ENCODE measurements around the gene RNU1-2. TPM values are rescaled to one million over a fixed set of nuclear protein-coding genes. Genes with fewer than 3 reads are reported as not detected.
"Not testable (repeated sequence)": the region's sequence is repeated elsewhere in the genome, so short reads cannot be mapped to it uniquely, and the experiment has no call there.

The RNU1-2 gene
- total RNA-seq, 3 donors from 2014 or later = 1,321 to 1,622 (median 1,616) TPM

DNA sequence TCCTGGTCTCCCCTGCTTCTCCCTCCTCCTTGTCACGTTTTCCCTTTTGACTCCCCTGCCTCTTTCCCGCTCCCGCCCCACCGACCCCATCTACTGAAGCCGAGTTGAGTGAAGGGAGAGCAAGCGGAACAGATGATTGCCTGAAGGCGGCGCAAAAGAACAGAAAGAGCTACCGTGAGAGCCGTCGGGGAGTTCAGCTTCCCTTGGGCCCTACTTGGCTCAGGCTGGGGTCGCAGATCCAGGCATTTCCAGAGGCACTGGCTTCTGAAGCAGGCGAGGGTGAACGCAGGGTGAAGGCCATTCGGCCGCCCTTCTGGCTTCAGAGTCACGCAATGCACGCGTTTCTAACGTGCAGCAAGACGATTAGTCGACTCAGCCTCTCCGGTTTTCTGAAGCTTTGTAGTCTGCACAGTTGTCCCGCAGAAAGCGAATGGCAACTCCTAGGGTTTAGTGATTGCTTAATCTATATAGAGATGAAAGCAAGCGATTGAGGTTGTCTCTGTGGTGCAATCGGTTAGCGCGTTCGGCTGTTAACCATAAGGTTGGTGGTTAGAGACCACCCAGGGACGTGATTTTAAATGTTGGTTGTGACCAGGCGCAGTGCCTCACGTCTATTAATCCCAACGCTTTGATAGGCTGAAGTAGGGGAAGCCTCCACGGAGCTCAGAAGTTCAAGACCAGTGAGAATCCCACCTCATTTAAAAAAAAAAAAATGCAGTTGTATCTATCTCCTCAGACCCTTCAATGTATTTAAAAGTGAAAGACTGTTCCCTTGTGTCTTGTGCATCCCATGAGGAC is 20.6 kb upstream of the RNU1-2 start:
- H3K4me3 Mint-ChIP-seq; DNase-seq; ATAC-seq; H3K9me3 Mint-ChIP-seq; H3K4me1 Mint-ChIP-seq (ENCODE audit: low read depth); H3K36me3 Mint-ChIP-seq (ENCODE audit: insufficient read depth): not testable (repeated sequence)
- H3K27me3 Mint-ChIP-seq (ENCODE audit: low read depth) = peaks cover 53% of the 10 kb centered on the region

DNA sequence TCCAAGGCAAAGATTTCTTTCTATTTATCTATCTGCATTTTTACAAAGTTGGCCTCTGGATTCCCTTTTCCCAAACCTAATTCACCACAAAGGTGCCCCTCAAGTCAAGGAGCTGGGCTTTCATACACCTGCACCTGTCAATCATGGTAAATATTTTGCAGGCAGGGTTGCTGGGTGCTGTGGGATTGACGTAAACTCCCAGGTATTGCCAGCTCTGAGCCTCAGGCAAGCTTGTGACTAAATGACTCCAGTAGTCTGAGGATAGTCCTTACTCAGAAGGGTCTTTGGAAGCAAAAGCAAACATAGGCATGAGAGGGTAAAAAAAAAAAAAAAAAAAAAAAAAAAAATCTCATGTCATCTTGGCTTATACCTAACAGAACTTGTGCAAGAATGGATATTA is 14.0 kb upstream of the RNU1-2 start:
- ATAC-seq; H3K4me1 Mint-ChIP-seq (ENCODE audit: low read depth); H3K4me3 Mint-ChIP-seq; H3K36me3 Mint-ChIP-seq (ENCODE audit: insufficient read depth); H3K9me3 Mint-ChIP-seq; DNase-seq: not testable (repeated sequence)
- peaks cover 48% of the 10 kb centered on the region for H3K27me3 Mint-ChIP-seq (ENCODE audit: low read depth)

DNA sequence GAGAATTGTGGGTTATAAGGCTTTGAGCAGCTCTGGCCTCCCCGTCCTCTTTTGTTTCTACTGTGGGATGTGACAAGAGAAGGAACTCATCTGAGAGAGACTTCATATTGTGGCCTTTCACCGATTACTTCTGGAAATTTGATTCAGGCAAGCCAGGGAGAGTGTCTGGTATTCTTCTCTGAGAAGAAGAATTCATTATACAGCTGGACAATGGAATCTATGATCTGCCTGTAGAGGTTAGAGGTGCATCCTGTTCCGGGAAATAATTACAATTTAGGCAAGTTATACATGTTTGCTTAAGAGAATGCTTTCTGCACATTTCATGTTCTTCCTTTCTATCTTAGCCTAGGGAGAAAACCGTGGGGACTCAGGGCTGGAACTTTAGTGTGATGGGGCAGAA is 12.8 kb upstream of the RNU1-2 start:
- H3K4me3 Mint-ChIP-seq = no peak overlapping the region
- peaks cover 39% of the 10 kb centered on the region for H3K27me3 Mint-ChIP-seq (ENCODE audit: low read depth)
- ATAC-seq (no peak), DNase-seq (no peak)
- no peaks in the 10 kb centered on the region for H3K4me1 Mint-ChIP-seq (ENCODE audit: low read depth)
- no peaks in the 10 kb centered on the region for H3K9me3 Mint-ChIP-seq
- H3K36me3 Mint-ChIP-seq (ENCODE audit: insufficient read depth) = no peaks in the 10 kb centered on the region

DNA sequence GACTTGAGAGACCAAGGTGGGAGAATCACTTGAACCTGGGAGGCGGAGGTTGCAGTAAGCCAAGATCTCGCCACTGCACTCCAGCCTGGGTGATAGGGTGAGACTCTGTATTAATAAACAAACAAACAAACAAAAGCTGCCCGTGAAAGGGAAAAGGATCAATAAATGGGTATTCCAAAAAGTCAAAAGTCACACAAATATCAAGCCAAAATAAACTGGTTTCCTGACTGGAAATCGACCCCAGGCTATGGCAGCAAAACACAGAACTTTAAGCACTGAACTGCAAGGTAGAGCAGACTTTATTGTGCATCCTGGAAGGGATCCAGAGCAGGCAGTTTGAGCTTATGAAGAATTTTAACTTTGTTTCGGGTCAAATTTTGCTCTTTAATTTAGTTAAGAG is 11.3 kb upstream of the RNU1-2 start:
- DNase-seq; H3K36me3 Mint-ChIP-seq (ENCODE audit: insufficient read depth); ATAC-seq; H3K4me3 Mint-ChIP-seq; H3K9me3 Mint-ChIP-seq: not testable (repeated sequence)
- H3K4me1 Mint-ChIP-seq (ENCODE audit: low read depth) = peaks cover 14% of the 10 kb centered on the region
- peaks cover 33% of the 10 kb centered on the region for H3K27me3 Mint-ChIP-seq (ENCODE audit: low read depth)

DNA sequence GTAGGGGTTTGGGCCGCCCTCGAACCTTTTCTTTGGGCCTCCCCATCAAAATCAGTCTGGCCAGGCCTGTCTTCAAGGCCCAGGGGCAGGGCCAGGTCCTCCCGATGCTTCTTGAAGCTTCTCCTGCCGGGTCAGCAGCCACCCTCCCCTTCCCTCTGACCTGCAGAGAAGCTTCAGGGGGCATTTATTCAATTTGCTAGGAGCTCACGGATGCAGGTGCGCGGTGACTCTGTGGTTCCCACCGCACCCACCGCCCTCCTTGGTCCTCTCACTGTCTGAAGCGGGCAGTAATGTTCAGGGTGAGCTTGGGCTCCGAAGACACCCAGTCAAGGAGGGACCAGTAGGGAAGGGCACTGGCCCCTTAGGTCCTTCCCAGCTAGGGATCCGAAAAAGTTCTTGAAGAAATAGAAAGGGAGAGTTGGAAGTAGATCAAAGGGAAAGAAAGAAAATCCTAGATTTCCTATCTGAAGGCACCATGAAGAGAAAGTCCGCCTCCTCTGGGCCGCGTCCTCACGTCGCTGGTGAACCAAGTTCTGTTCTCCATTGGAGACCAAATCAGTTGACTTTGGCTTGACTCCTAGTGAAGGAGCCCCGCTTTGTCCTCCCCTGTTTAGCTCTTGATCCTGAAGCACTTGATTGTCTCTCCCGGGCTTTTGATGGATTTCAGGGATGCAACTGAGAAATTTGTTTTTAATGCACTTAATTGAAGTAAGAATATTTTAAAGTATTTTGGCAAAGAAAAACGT is 8.7 kb upstream of the RNU1-2 start:
- H3K36me3 Mint-ChIP-seq (ENCODE audit: insufficient read depth) = no peaks in the 10 kb centered on the region
- no peak for DNase-seq
- H3K4me1 Mint-ChIP-seq (ENCODE audit: low read depth) = peaks cover 24% of the 10 kb centered on the region
- no peak for ATAC-seq
- no peak overlapping the region for H3K4me3 Mint-ChIP-seq
- H3K9me3 Mint-ChIP-seq = no peaks in the 10 kb centered on the region
- H3K27me3 Mint-ChIP-seq (ENCODE audit: low read depth) = peaks cover 19% of the 10 kb centered on the region

DNA sequence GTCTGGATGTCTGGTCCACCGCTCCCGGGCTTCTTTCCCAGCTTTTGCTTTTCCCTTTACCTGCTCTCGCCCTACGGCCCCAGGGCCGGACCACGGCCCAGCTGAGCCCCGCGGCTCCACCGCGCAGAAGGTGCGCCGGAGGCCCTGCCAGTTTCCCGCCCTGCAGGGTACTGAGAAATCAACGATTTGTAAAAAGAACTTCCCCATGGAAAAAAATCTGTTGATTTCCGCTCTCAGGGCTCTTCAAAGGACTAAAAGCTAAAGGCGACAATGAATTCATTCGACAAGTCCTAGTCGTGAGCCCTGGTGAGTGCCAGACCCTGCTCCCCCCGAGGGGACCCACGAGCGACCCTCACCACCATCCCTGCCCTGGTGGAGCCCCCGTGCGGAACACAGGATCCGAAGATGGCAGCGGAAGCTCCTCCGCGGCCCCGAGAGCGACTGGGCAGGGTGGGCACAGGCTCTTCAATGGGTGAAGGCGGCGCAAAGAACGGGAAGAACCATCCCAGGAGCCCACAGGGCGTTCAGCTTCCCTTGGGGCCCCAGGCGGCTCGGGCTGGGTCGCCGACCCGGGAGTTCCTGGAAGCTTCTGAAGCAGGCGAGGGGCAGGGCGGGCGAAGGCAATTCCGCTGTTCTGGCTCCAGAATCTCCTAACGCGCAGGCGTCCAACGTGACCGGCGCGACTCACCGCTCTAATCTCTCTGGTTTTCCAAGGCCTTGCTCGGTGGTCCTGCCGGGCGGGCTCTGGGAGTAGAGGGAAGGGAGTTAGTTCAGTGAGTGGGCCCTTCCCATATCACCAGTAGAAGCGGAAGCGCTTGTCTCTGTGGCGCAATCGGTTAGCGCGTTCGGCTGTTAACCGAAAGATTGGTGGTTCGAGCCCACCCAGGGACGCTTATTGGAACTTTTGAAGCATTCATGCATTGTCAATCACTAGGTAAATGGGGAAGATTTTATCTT is 6.6 kb upstream of the RNU1-2 start:
- Mint-ChIP-seq H3K4me1 (ENCODE audit: low read depth) (peaks cover 24% of the 10 kb centered on the region), H3K4me3 (peak overlapping the region; percentile 88), H3K36me3 (ENCODE audit: insufficient read depth) (no peaks in the 10 kb centered on the region), H3K27me3 (ENCODE audit: low read depth) (peaks cover under 1% of the 10 kb centered on the region), H3K9me3 (no peaks in the 10 kb centered on the region)
- ATAC-seq (peak; percentile 79 to 82), DNase-seq (peak; percentile 42)

DNA sequence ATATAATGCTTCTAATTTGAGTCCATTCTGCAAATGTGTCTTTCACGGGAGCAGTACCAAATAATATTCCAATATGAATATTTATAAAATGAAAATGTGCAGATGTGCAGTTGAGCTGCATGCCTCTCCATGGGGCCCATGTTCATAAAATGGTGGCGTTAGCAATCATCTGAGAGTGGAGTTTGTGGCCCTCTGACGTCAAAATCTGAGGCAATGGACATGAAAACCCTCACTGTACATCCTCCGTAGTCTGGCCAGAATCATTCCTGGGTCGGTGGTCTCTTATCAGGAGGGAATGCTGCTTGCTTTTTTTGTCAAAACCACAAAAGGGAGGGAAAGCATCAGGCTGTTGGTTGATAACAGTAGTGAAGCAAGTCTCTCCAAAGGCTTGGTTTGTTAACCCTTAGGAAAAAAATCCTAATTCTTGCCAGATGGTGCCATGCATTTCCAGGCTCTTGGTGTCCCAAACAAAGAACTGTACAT is 5.2 kb upstream of the RNU1-2 start:
- peaks cover 26% of the 10 kb centered on the region for H3K4me1 Mint-ChIP-seq (ENCODE audit: low read depth)
- H3K4me3 Mint-ChIP-seq = peak overlapping the region; percentile 88
- not testable (repeated sequence) for H3K27me3 Mint-ChIP-seq (ENCODE audit: low read depth); DNase-seq; H3K9me3 Mint-ChIP-seq; ATAC-seq; H3K36me3 Mint-ChIP-seq (ENCODE audit: insufficient read depth)

DNA sequence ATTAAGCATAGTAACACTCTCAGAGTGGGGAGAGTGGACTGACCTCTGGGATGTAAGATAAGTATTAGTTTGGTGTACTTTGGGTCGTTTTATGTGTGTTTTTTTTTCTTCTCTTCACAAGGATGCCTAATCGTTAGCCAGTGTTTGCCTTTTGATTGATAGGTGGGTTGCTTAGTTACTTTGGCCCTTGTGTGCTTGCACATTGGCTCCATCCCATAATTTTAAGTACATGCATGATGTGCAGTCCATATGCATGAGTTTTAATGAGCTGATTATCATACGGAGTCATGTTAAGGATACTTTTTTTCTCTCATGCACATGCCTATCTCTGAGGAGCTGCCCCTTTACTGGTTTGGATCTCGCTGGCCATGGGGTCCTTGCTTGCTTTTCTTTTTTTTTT is 4.7 kb upstream of the RNU1-2 start:
- H3K9me3 Mint-ChIP-seq; DNase-seq; H3K36me3 Mint-ChIP-seq (ENCODE audit: insufficient read depth); ATAC-seq; H3K27me3 Mint-ChIP-seq (ENCODE audit: low read depth): not testable (repeated sequence)
- H3K4me1 Mint-ChIP-seq (ENCODE audit: low read depth) = peaks cover 26% of the 10 kb centered on the region
- H3K4me3 Mint-ChIP-seq = peak overlapping the region; percentile 14

DNA sequence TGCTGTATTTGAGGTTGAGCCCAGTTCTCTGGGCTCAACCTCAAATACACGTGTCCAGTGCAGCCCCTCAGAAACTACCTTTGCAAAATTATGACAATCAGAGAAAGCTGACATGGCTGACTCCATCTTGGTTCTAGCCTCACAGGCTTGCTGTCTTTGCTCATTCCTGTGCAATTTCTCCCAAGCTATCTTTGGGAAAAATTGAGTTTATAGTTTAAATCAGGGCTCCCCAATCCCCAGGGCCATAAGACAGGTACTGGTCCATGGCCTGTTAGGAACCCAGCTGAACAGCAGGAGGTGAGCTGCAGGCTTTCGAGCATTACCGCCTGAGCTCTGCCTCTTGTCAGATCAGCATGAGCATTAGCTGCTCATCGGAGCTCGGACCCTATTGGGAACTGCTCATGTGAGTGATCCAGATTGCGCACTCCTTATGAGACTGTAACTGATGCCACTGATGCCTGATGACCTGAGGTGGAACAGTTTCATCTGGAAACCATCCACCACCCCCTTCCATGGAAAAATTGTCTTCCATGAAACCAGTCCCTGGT is 2.7 kb upstream of the RNU1-2 start:
- H3K4me3 Mint-ChIP-seq; ATAC-seq; H3K9me3 Mint-ChIP-seq; DNase-seq; H3K36me3 Mint-ChIP-seq (ENCODE audit: insufficient read depth); H3K27me3 Mint-ChIP-seq (ENCODE audit: low read depth): not testable (repeated sequence)
- H3K4me1 Mint-ChIP-seq (ENCODE audit: low read depth) = peaks cover 40% of the 10 kb centered on the region

DNA sequence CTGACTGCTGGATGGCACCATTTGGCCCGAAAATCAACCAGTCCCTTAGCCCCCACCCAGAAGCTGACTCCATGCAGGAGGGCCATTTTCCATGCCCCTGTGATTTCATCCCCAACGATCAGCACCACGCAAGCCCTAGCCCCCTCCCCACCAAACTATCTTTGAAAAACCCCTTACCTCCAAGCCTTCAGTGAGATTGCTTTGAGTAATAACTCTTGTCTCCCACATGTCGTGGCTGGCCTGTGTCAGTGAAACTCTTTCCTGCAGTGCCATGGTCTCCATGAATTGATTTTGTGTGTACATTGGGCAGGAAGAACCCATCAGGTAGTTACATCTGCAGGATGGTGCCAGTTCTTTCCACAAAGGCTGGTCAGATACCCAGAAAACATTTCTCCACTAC is 2.0 kb upstream of the RNU1-2 start:
- not testable (repeated sequence) for H3K4me3 Mint-ChIP-seq; DNase-seq; H3K27me3 Mint-ChIP-seq (ENCODE audit: low read depth); H3K9me3 Mint-ChIP-seq; H3K36me3 Mint-ChIP-seq (ENCODE audit: insufficient read depth); ATAC-seq
- peaks cover 36% of the 10 kb centered on the region for H3K4me1 Mint-ChIP-seq (ENCODE audit: low read depth)

DNA sequence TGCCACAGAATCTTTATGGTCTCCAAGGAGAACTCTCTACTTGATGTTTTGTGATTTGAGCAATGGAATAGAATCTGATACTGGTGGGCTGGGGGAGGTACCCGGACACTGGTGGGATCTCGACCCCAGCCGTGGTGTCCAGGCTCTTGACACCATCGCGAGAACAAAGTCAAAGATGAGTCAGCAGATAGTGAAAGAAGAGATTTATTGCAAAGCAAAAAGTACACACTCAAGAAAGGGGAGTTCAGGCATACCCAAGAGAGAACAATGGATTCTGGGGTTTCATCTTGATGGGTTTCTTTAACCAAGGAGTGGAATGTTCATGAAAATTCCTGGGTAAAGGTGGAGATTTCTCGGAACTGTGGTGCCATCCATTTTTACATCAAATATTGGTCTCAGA is 1.4 kb upstream of the RNU1-2 start:
- peak overlapping the region; percentile 34 for H3K4me3 Mint-ChIP-seq
- peaks cover 30% of the 10 kb centered on the region for H3K4me1 Mint-ChIP-seq (ENCODE audit: low read depth)
- ATAC-seq; H3K9me3 Mint-ChIP-seq; DNase-seq; H3K36me3 Mint-ChIP-seq (ENCODE audit: insufficient read depth); H3K27me3 Mint-ChIP-seq (ENCODE audit: low read depth): not testable (repeated sequence)

DNA sequence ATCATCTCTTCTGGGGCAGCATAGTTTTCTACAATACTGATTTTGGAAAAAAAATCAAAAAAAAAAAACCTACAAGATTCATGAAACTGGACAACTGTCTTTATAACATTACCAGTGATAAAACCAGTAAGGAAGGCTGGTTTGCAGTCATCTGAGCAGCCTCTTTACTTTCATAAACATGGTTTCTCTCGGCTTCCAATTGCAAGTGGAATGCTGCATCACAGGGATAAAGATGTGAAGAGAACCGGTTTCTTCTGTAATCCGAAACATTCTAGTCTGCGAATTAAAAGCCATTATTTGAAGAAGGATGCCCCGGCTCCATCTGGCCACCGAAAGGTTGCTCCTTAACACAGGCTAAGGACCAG is 565 bp upstream of the RNU1-2 start:
- Mint-ChIP-seq H3K4me3 (peak overlapping the region; percentile 76), H3K4me1 (ENCODE audit: low read depth) (peaks cover 24% of the 10 kb centered on the region)
- ATAC-seq; H3K36me3 Mint-ChIP-seq (ENCODE audit: insufficient read depth); H3K9me3 Mint-ChIP-seq; H3K27me3 Mint-ChIP-seq (ENCODE audit: low read depth); DNase-seq: not testable (repeated sequence)

DNA sequence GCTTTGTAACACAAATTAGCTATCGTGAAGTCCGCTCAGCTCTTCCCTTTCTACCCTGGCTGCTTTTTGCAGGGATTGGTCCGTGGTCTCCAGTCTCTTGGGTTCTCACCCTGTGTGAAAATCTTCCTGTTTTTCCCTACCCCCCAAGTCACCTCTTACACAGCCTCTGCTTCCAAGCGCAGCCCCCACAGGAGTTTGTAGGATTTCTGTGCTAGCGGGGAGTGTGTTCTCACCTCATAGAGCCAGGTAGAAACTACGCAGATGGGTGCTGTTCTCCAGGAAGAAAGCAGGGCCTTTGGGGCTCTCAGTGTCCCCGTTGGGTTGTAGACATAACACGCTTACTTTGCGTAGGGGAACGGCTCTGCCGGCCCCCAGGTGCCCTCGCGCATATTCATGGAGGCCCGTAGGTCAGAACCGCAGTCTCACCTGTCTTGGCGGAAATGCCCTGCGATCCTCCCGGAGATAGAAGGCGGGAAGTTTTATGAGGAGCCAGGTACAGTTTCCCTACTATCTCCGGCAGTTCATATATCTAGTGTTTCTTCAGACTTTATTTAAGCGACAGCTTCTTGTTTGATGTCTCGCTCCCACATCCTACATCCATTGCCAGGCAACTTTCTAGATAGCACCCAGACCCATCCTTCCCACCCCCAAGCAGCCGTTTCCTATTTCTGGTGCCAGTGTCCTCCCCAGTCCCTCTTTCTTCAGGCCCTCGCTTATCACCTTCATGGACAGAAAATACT is 706 bp downstream of the RNU1-2 start:
- ATAC-seq (peak; percentile 41 to 49), DNase-seq (peak; percentile 42)
- H3K4me3 Mint-ChIP-seq = peak overlapping the region; percentile 76
- H3K4me1 Mint-ChIP-seq (ENCODE audit: low read depth) = peaks cover 30% of the 10 kb centered on the region
- H3K27me3 Mint-ChIP-seq (ENCODE audit: low read depth); H3K9me3 Mint-ChIP-seq; H3K36me3 Mint-ChIP-seq (ENCODE audit: insufficient read depth): not testable (repeated sequence)
